DOHH2 (cell line): ENCODE measurements around the gene TOX3.

Experiments used
- H3F3A ChIP-seq: fragments of 200-600 bp; sonication (generic), shearing (Covaris generic); 2 replicates; pipeline ENCODE4 v1.6.0; 2016; ENCODE audit warnings: antibody characterized with exemption, mild to moderate bottlenecking; ENCODE audit not compliant: control insufficient read depth, insufficient read depth
- H3K27ac ChIP-seq: fragments of 200-600 bp; sonication (generic); 2 replicates; pipeline ENCODE4 v1.5.1; 2014; ENCODE audit warnings: low read depth, mild to moderate bottlenecking, low read length, moderate library complexity
- H3K27me3 ChIP-seq: fragments of 200-600 bp; sonication (generic); 2 replicates; pipeline ENCODE4 v1.6.1; 2014; ENCODE audit warnings: mild to moderate bottlenecking, low read length, mixed read lengths; ENCODE audit not compliant: control insufficient read depth
- H3K36me3 ChIP-seq: fragments of 200-600 bp; sonication (generic); 2 replicates; pipeline ENCODE4 v1.6.1; 2014; ENCODE audit warnings: mild to moderate bottlenecking, low read length, moderate library complexity, mixed read lengths; ENCODE audit not compliant: control insufficient read depth
- H3K4me1 ChIP-seq: fragments of 200-600 bp; sonication (generic); 2 replicates; pipeline ENCODE4 v1.6.1; 2014; ENCODE audit warnings: mild to moderate bottlenecking, low read length, mixed read lengths; ENCODE audit not compliant: control insufficient read depth
- H3K4me2 ChIP-seq: fragments of 200-600 bp; sonication (generic); 2 replicates; pipeline ENCODE4 v1.6.0; 2014; ENCODE audit warnings: mild to moderate bottlenecking, low read length, moderate library complexity
- H3K4me3 ChIP-seq: fragments of 200-600 bp; sonication (generic); 2 replicates; pipeline ENCODE4 v1.5.1; 2014; ENCODE audit warnings: mild to moderate bottlenecking, low read length, mixed read lengths
- H3K79me2 ChIP-seq: fragments of 200-600 bp; sonication (generic); 2 replicates; pipeline ENCODE4 v1.6.1; 2014; ENCODE audit warnings: mild to moderate bottlenecking, low read length, mixed read lengths; ENCODE audit not compliant: control insufficient read depth
- H3K9me2 ChIP-seq: fragments of 200-600 bp; sonication (generic); replicated peaks from 2 replicates; pipeline ENCODE4 v1.6.1; 2014; ENCODE audit warnings: mild to moderate bottlenecking, low read length, mixed read lengths; ENCODE audit not compliant: control insufficient read depth
- H3K9me3 ChIP-seq: fragments of 200-600 bp; sonication (generic); 2 replicates; pipeline ENCODE4 v1.6.1; 2014; ENCODE audit warnings: antibody characterized with exemption, low read length, mixed read lengths; ENCODE audit not compliant: control insufficient read depth, insufficient read depth
- H4K20me1 ChIP-seq: fragments of 200-600 bp; sonication (generic); 2 replicates; pipeline ENCODE4 v1.6.0; 2014; ENCODE audit warnings: low read depth, mild to moderate bottlenecking, antibody characterized with exemption, low read length, moderate library complexity; ENCODE audit not compliant: control insufficient read depth, insufficient read depth
- EZH2phosphoT487 ChIP-seq: fragments of 200-600 bp; sonication (generic); IDR thresholded peaks from 2 replicates; pipeline ENCODE4 v1.6.1; 2017; ENCODE audit warnings: borderline replicate concordance, mild to moderate bottlenecking, antibody characterized with exemption, low read length, moderate library complexity, mixed read lengths
- TF ChIP-seq, protein P1 (sequence below): fragments of 200-600 bp; sonication (generic); IDR thresholded peaks from one replicate; pipeline ENCODE4 v1.5.1; 2014; ENCODE audit warnings: antibody characterized with exemption, mild to moderate bottlenecking, low read depth, low read length; ENCODE audit not compliant: poor library complexity, severe bottlenecking

TOX3 gene

DNA sequence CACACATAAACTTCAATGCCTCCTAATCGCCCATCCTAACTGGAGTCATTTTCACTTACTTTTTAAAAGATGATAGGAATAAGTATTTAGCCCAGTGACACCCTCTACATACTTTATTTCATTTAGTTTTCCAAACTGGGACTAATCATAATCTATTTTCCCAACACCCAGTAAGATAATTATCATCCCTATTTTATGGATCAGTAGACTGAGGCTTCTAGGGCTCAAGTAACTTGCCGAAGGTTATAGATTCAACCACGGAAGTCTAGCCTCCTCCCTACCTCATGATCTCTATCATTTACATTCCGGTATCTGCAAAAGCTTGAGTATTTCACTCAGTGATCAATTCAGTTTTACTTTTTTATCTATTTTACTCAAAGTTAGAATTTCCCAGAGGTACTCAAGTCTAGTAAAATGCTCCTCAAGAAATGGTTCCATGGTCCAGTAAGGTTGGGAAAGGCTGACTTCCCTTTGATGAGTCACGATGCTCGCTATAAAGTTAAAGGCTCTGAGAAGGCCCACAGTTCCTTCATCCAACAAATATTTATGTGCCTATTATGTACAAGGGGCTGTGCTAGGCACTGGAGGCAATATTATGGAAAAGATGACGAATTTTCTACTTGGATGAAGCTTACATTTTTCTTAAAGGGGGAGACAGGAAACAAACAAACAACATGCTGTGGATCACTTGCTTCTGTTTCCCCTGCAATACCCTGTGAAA lies 75.1 kb downstream of the TOX3 start:
- Histone ChIP-seq H3K79me2 (no peaks in the 10 kb centered on the region), H3K27ac (no peak overlapping the region), H3K27me3 (no peaks in the 10 kb centered on the region), H3K9me2 (no peaks in the 10 kb centered on the region), H3K4me2 (no peak overlapping the region), H3K9me3 (no peaks in the 10 kb centered on the region; the same call in 1 of the 2 replicates), H4K20me1 (no peaks in the 10 kb centered on the region), H3K4me1 (no peaks in the 10 kb centered on the region), H3F3A (no peaks in the 10 kb centered on the region), H3K36me3 (no peaks in the 10 kb centered on the region), H3K4me3 (no peak overlapping the region)
- TF ChIP-seq, protein P1, sequence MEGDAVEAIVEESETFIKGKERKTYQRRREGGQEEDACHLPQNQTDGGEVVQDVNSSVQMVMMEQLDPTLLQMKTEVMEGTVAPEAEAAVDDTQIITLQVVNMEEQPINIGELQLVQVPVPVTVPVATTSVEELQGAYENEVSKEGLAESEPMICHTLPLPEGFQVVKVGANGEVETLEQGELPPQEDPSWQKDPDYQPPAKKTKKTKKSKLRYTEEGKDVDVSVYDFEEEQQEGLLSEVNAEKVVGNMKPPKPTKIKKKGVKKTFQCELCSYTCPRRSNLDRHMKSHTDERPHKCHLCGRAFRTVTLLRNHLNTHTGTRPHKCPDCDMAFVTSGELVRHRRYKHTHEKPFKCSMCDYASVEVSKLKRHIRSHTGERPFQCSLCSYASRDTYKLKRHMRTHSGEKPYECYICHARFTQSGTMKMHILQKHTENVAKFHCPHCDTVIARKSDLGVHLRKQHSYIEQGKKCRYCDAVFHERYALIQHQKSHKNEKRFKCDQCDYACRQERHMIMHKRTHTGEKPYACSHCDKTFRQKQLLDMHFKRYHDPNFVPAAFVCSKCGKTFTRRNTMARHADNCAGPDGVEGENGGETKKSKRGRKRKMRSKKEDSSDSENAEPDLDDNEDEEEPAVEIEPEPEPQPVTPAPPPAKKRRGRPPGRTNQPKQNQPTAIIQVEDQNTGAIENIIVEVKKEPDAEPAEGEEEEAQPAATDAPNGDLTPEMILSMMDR: no peak
- no peak for TF ChIP-seq EZH2phosphoT487

GRCh38 chr16:52470585-52470984 lies 76.4 kb downstream of the TOX3 start:
- Histone ChIP-seq H3K4me2 (no peak overlapping the region), H3K27me3 (no peaks in the 10 kb centered on the region), H3F3A (no peaks in the 10 kb centered on the region), H3K36me3 (no peaks in the 10 kb centered on the region), H3K27ac (no peak overlapping the region), H3K9me3 (no peaks in the 10 kb centered on the region; the same call in 1 of the 2 replicates), H3K4me3 (no peak overlapping the region), H3K9me2 (no peaks in the 10 kb centered on the region), H4K20me1 (no peaks in the 10 kb centered on the region), H3K4me1 (no peaks in the 10 kb centered on the region), H3K79me2 (no peaks in the 10 kb centered on the region)
- TF ChIP-seq, protein P1: no peak
- TF ChIP-seq EZH2phosphoT487: no peak

GRCh38 chr16:52469775-52470174 lies 77.2 kb downstream of the TOX3 start:
- Histone ChIP-seq H3K9me3 (no peaks in the 10 kb centered on the region; the same call in 1 of the 2 replicates), H3F3A (no peaks in the 10 kb centered on the region), H3K9me2 (no peaks in the 10 kb centered on the region), H3K4me2 (no peak overlapping the region), H3K79me2 (no peaks in the 10 kb centered on the region), H3K4me1 (no peaks in the 10 kb centered on the region), H3K27ac (no peak overlapping the region), H3K27me3 (no peaks in the 10 kb centered on the region), H4K20me1 (no peaks in the 10 kb centered on the region), H3K4me3 (no peak overlapping the region), H3K36me3 (no peaks in the 10 kb centered on the region)
- TF ChIP-seq, protein P1: no peak
- no peak for TF ChIP-seq EZH2phosphoT487
